Hepatocyte (in vitro differentiated cells): ENCODE data around the gene RORB.

Source experiments
- EZH2 ChIP-seq: fragments of 200-600 bp; sonication (generic); IDR thresholded peaks from 2 replicates; pipeline ENCODE4 v1.6.1; 2016; ENCODE audit warnings: antibody characterized with exemption, mild to moderate bottlenecking, borderline replicate concordance
- EZH2phosphoT487 ChIP-seq: fragments of 200-600 bp; sonication (generic); IDR thresholded peaks from one replicate; pipeline ENCODE4 v1.6.1; 2018; ENCODE audit warnings: antibody characterized with exemption, mild to moderate bottlenecking, low read depth, moderate library complexity; ENCODE audit not compliant: unreplicated experiment, severe bottlenecking
- TF ChIP-seq, protein P1 (sequence below): fragments of 200-600 bp; sonication (generic); IDR thresholded peaks from 2 replicates; pipeline ENCODE4 v1.5.1; 2016; ENCODE audit warnings: antibody characterized with exemption, mild to moderate bottlenecking; ENCODE audit not compliant: poor library complexity

DNA sequence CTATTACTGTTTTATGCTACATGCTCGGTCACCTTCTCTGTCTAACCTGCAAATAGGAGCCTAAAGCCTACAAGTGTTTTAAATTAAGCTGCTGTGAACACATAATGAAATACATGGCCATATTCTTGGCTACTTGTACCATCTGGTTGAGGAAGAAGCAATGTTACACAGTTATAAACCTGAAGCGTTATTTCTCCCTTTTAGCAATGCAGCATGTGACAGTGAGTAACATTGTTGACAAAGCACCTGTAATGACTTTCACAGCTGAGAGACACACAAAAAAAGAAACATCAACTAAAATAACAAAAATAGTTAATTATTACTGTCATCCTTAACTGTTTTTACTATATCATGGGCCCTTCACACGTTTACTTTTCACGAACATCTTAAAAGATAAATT lies 146.9 kb downstream of the RORB start:
- TF ChIP-seq, protein P1, sequence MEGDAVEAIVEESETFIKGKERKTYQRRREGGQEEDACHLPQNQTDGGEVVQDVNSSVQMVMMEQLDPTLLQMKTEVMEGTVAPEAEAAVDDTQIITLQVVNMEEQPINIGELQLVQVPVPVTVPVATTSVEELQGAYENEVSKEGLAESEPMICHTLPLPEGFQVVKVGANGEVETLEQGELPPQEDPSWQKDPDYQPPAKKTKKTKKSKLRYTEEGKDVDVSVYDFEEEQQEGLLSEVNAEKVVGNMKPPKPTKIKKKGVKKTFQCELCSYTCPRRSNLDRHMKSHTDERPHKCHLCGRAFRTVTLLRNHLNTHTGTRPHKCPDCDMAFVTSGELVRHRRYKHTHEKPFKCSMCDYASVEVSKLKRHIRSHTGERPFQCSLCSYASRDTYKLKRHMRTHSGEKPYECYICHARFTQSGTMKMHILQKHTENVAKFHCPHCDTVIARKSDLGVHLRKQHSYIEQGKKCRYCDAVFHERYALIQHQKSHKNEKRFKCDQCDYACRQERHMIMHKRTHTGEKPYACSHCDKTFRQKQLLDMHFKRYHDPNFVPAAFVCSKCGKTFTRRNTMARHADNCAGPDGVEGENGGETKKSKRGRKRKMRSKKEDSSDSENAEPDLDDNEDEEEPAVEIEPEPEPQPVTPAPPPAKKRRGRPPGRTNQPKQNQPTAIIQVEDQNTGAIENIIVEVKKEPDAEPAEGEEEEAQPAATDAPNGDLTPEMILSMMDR, result no peak
- TF ChIP-seq EZH2, result no peak
- no peak for TF ChIP-seq EZH2phosphoT487
